ENCODE measurements around the gene HP. TPM values are rescaled to one million over a fixed set of nuclear protein-coding genes. Genes with fewer than 3 reads are reported as not detected.

HP gene
- total and polyA plus RNA-seq, 2 experiments from 2014 or later: 0.45 TPM; not detected in 1

DNA sequence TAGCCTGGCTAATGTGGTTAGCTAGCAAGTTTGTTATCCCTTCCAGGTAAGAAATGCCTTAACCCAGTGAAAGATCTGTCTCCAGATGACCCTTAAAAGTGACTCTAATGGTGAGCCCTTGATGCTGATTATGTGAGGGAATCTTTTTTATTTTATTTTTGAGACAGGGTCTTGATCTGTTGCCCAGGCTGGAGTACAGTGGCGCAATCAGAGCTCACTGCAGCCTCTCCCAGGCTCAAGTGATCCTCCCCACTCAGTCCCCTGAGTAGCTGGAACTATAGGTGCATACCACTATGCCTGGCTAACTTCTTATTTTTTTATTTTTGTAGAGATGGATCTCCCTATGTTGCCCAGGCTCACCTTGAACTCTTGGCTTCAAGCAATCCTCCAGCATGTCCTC, 10.8 kb upstream of the HP start:
- Histone ChIP-seq H3K27me3 (no peaks in the 10 kb centered on the region), H3K4me3 (no peak overlapping the region), H3K9me3 (ENCODE audit: low read depth) (no peaks in the 10 kb centered on the region), H3K27ac (no peak overlapping the region), H3K36me3 (no peaks in the 10 kb centered on the region), H3K4me1 (ENCODE audit: low read depth) (no peaks in the 10 kb centered on the region)
- no peak for DNase-seq (ENCODE audit: low read depth in 1 of 2, low spot score in 1 of 2)
- TF ChIP-seq, protein P1, sequence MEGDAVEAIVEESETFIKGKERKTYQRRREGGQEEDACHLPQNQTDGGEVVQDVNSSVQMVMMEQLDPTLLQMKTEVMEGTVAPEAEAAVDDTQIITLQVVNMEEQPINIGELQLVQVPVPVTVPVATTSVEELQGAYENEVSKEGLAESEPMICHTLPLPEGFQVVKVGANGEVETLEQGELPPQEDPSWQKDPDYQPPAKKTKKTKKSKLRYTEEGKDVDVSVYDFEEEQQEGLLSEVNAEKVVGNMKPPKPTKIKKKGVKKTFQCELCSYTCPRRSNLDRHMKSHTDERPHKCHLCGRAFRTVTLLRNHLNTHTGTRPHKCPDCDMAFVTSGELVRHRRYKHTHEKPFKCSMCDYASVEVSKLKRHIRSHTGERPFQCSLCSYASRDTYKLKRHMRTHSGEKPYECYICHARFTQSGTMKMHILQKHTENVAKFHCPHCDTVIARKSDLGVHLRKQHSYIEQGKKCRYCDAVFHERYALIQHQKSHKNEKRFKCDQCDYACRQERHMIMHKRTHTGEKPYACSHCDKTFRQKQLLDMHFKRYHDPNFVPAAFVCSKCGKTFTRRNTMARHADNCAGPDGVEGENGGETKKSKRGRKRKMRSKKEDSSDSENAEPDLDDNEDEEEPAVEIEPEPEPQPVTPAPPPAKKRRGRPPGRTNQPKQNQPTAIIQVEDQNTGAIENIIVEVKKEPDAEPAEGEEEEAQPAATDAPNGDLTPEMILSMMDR (IDR thresholded peaks at IDR 0.05; ENCODE audit: low read depth, low read length): no peak

DNA sequence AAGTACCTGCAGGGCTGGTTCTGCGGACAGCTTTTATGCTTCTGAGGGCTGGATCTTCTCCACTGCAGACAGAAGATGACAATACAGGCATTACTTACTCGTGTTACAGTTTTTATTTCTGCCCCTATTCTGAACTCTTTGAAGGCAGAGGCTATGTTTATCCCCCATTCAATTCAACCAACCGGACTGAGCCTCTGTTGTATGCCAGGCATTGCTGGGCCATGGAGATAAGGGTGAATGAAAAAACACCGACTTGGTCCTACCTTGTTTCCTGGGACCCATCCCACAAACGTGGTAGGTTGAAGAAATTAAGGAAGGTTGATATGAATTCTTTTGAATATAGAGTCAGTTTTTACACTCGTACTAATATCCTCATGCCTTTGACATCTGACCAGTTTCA, 10.0 kb upstream of the HP start:
- DNase-seq (ENCODE audit: low read depth in 1 of 2, low spot score in 1 of 2): no peak
- Histone ChIP-seq H3K9me3 (ENCODE audit: low read depth) (no peaks in the 10 kb centered on the region), H3K4me3 (no peak overlapping the region), H3K27me3 (no peaks in the 10 kb centered on the region), H3K27ac (no peak overlapping the region), H3K36me3 (no peaks in the 10 kb centered on the region), H3K4me1 (ENCODE audit: low read depth) (no peaks in the 10 kb centered on the region)
- TF ChIP-seq, protein P1 (IDR thresholded peaks at IDR 0.05; ENCODE audit: low read depth, low read length): no peak

DNA sequence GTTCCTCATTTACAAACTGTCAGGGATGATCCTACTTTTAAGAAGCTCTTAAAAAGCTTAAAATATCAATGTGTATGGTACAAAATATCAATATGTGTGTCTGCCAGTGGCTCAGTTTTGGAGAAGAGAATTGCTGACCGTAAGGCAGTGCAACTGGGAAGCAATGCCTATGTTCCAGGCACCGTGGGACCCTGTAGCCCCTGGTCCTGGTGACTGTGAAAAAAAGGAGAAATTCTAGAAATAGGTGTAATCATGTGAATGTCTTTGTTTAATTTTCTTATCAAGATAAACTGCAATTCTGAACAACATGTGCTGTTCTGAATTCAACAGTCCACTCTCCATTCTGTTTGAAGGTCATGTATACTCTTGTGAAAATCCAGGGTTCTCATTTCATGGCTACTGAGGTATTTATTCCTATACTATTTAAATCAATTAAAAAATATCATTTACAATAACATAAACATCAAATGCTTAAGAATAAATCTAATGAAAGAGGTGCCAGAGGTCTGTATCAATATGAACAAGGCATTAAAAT, 9.4 kb upstream of the HP start:
- Histone ChIP-seq H3K36me3 (no peaks in the 10 kb centered on the region), H3K27ac (no peak overlapping the region), H3K9me3 (ENCODE audit: low read depth) (no peaks in the 10 kb centered on the region), H3K4me3 (no peak overlapping the region), H3K4me1 (ENCODE audit: low read depth) (no peaks in the 10 kb centered on the region), H3K27me3 (no peaks in the 10 kb centered on the region)
- TF ChIP-seq, protein P1 (IDR thresholded peaks at IDR 0.05; ENCODE audit: low read depth, low read length): no peak
- DNase-seq (ENCODE audit: low read depth in 1 of 2, low spot score in 1 of 2): no peak

DNA sequence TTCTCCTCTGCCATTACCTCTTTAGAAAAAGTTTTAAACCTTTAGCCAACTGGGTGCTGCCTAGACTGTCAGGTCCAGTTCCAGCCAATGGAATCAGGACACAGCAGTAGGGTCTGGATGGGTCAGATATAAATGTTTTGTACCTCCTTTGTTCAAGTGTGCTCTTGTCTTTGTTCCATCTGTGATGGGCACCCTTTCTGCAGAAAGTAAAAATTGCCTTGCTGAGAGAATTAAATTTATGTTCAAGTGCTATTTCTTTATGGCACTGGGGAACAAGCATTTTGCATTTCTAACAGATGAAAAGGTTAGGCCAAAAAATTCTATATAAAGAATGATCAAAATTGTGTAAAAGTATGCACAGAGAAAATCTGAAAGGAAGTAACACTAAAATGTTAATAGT, 5.2 kb upstream of the HP start:
- Histone ChIP-seq H3K9me3 (ENCODE audit: low read depth) (no peaks in the 10 kb centered on the region), H3K36me3 (no peaks in the 10 kb centered on the region), H3K4me1 (ENCODE audit: low read depth) (no peaks in the 10 kb centered on the region), H3K27me3 (no peaks in the 10 kb centered on the region), H3K27ac (no peak overlapping the region), H3K4me3 (no peak overlapping the region)
- TF ChIP-seq, protein P1 (IDR thresholded peaks at IDR 0.05; ENCODE audit: low read depth, low read length): no peak
- DNase-seq (ENCODE audit: low read depth in 1 of 2, low spot score in 1 of 2): no peak

DNA sequence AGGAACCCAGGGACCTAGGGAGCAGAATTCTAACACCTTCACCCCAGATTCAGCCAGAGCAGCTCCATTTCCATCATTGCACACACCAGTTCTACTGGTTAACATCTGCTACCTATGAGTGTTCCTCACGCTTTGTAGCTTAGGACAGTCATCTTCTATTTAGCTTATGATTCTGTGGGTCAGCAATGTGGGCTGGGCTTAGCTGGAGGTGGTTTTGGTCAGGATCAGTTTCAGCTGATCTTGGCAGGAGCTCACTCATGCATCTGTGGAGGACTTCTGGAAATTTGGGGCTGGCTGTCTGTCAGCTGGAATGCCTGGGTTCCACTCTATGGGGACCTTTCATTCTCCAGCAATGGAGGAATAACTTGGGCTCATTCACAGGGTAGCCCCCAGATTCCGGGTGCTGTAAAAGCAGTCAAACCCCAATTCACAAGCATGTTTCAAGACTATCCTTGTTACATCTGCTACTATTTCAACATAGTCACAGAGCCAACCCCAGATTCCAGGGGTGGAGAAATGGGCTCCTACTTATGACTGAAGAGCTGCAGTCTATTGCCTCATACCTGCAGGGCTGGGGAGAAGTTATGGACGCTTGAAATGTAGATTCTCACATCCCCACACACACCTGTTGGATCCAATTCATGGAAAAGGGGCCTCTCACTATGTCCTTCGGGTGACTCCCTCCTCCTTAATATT, 3.4 kb upstream of the HP start:
- Histone ChIP-seq H3K4me3 (no peak overlapping the region), H3K9me3 (ENCODE audit: low read depth) (no peaks in the 10 kb centered on the region), H3K4me1 (ENCODE audit: low read depth) (no peaks in the 10 kb centered on the region), H3K27me3 (no peaks in the 10 kb centered on the region), H3K27ac (no peak overlapping the region), H3K36me3 (no peaks in the 10 kb centered on the region)
- TF ChIP-seq, protein P1 (IDR thresholded peaks at IDR 0.05; ENCODE audit: low read depth, low read length): no peak
- peak in 1 of 2 donors; percentile 46 for DNase-seq (ENCODE audit: low read depth in 1 of 2, low spot score in 1 of 2)

Measured in cardiac muscle cell (in vitro differentiated cells and primary cell).